ENCODE results near the gene IL4I1.
"Not testable (repeated sequence)": the region's sequence is repeated elsewhere in the genome, so short reads cannot be mapped to it uniquely, and the experiment has no call there.

Gene IL4I1

DNA sequence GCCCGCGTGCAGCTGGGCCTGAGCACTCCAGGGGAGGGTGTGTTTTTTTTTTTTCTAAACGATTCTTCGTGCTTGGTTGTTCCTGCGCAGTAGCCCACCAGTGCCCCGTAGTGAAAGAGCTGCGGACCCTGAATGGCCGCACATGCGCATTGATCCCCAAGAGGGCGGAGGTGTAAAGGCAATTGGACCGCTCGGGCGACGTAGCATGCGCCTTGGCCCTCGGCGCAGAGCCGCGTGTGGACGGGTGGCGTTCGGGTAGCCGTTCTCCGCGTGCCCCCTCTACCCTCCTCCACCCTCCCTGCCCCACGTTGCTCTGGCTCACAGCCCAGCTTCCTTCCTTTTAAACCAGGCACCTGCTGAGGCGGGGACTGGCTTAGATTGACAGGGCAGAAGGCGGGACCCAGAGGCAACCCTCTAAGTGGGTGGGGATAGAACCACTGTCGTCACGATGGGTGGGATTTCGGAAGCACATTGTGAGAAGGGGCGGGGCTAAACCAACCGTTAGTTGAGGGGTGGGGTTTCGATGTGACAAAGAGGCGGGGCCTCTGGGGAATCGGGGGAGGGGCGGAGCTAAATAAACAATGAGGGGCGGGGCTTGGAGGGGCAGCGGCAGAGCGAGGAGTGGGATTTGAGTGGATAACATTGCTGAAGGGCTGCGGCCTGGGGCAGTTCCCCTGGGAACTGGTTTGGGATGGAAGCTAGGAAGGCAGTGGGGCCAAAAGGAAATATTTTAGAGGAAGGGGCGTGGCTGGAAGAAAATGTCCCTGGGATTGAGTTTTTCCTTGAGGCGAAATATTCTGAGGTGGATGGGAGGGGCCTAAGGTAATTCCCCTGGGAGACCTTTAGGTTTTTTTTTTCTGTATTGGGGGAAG is 33.2 kb upstream of the IL4I1 start:
- peak overlapping the region; percentile 96 for H3K27ac ChIP-seq
- no peak for TF ChIP-seq ZFX (IDR thresholded peaks at IDR 0.05; ENCODE audit: borderline replicate concordance)
- TF ChIP-seq, protein P1, sequence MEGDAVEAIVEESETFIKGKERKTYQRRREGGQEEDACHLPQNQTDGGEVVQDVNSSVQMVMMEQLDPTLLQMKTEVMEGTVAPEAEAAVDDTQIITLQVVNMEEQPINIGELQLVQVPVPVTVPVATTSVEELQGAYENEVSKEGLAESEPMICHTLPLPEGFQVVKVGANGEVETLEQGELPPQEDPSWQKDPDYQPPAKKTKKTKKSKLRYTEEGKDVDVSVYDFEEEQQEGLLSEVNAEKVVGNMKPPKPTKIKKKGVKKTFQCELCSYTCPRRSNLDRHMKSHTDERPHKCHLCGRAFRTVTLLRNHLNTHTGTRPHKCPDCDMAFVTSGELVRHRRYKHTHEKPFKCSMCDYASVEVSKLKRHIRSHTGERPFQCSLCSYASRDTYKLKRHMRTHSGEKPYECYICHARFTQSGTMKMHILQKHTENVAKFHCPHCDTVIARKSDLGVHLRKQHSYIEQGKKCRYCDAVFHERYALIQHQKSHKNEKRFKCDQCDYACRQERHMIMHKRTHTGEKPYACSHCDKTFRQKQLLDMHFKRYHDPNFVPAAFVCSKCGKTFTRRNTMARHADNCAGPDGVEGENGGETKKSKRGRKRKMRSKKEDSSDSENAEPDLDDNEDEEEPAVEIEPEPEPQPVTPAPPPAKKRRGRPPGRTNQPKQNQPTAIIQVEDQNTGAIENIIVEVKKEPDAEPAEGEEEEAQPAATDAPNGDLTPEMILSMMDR (IDR thresholded peaks at IDR 0.05) = no peak

DNA sequence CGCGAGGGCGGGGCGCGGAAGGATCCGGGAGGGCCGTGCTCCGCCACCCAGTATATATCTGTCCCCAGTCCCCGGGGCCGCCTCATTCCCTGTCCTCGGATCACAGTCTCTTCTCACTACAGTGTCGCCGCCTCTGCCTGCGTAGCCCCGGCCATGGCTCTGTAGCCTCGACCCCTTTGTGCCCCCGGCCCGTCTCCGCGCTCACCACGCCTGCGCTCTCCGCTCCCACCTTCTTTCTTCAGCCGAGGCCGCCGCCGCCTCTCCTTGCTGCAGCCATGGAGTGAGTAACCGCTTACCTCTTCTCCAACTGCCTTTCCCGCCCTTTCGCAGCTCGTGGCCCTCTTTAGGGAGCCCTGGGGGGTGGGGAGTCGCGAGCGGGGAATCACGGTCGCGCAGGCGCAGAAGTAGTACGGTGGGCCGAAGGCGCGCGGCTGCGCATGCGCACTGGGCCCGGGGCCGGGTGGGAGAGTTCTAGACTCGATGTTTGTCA is 32.5 kb upstream of the IL4I1 start, which contains the start of the genes ATF5 and NUP62:
Gene ATF5, plus strand, starts transcription at position 85 of the 490 bp plus-strand sequence. CDS start 1,646 bp downstream, outside the sequence.
Gene NUP62, minus strand, starts transcription at position 384 of the 490 bp plus-strand sequence. CDS start 19,697 bp downstream, outside the sequence.
- TF ChIP-seq, protein P1 (IDR thresholded peaks at IDR 0.05) = no peak
- H3K27ac ChIP-seq = peak within 1 kb of the TSS; percentile 96

DNA sequence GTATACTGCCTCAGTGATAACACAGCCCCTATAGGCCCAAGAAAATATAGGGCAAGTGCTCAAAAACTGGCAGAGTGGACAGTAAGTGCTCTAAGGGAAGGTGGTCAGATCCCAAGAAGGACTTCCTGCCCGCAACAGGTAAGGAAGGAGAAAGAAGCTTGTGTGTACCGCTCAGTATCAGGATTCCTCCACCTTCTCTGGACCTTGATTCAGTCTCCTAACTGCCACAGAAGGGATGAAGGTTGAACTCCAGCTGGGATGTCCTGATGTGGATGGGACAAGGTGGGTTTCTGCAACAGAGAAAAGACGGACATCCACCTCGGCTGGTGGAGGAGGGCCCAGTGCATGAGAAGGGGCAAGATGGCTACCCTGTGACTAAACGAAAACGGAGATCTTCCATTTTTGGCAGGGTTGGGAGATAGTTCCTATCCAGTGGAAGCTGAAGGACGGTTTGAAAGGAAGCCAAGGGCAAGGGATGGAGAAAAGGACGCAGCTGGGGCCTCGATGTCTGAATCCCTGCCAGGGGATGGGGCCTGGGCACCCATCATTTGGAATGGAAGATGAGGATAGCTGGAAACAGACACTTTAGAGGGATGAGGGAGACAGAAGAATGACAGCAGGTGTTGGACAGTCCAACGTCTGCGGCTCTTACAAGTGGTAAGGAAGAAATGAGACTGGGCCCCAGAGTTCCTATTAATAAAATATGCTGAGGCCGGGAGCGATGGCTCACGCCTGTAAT is 31.0 kb upstream of the IL4I1 start:
- H3K27ac ChIP-seq = peak overlapping the region; percentile 96
- no peak for TF ChIP-seq ZFX (IDR thresholded peaks at IDR 0.05; ENCODE audit: borderline replicate concordance)
- TF ChIP-seq, protein P1 (IDR thresholded peaks at IDR 0.05) = no peak

DNA sequence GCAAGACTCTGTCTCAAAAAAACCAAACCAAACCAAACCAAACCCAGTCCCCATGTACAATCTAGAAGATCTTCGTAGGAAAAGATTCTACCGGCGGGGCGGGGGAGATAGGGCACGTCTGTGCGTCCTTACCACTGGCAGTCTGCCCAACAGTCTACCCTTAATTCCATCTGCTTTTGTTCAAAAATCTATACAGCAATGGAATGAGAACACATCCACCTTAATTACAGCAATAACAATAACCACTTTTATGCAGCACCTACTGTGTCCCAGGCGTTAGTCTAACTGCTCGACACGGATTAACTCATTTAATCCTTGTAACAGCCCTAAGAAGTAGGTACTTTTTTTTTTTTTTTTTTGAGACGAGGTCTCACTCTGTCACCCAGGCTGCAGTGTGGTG is 29.8 kb upstream of the IL4I1 start:
- no peak overlapping the region for H3K27ac ChIP-seq
- TF ChIP-seq ZFX (IDR thresholded peaks at IDR 0.05; ENCODE audit: borderline replicate concordance) = no peak
- TF ChIP-seq, protein P1 (IDR thresholded peaks at IDR 0.05) = no peak

DNA sequence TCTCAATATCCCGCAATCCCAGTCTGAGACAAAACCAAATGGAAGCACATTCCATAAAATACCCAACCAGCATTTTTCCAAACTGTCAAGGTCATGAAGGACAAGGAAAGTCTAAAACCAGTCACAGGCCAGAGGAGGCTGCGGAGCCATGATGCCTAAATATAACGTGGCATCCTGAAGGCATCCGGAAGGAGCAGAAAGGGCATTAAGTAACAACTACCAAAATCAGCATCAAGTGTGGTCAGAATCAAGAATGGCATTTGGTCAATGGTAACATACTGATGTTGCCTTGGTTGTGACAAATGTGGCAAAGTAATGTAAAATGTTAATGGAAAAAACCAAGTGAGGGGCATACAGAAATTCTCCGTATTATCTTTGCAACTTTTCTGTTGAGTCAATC is 28.8 kb upstream of the IL4I1 start:
- H3K27ac ChIP-seq = no peak overlapping the region
- no peak for TF ChIP-seq ZFX (IDR thresholded peaks at IDR 0.05; ENCODE audit: borderline replicate concordance)
- TF ChIP-seq, protein P1 (IDR thresholded peaks at IDR 0.05) = no peak

DNA sequence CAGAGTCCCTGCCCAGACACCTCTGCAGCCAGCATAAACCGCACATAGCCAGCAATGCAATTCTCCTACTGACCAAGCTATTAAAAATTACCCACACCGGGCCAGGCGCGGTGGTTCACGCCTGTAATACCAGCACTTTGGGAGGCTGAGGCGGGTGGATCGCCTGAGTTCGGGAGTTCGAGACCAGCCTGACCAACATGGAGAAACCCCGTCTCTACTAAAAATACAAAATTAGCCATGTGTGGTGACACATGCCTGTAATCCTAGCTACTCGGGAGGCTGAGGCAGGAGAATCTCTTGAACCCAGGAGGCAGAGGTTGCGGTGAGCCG is 28.2 kb upstream of the IL4I1 start:
- not testable (repeated sequence) for H3K27ac ChIP-seq

DNA sequence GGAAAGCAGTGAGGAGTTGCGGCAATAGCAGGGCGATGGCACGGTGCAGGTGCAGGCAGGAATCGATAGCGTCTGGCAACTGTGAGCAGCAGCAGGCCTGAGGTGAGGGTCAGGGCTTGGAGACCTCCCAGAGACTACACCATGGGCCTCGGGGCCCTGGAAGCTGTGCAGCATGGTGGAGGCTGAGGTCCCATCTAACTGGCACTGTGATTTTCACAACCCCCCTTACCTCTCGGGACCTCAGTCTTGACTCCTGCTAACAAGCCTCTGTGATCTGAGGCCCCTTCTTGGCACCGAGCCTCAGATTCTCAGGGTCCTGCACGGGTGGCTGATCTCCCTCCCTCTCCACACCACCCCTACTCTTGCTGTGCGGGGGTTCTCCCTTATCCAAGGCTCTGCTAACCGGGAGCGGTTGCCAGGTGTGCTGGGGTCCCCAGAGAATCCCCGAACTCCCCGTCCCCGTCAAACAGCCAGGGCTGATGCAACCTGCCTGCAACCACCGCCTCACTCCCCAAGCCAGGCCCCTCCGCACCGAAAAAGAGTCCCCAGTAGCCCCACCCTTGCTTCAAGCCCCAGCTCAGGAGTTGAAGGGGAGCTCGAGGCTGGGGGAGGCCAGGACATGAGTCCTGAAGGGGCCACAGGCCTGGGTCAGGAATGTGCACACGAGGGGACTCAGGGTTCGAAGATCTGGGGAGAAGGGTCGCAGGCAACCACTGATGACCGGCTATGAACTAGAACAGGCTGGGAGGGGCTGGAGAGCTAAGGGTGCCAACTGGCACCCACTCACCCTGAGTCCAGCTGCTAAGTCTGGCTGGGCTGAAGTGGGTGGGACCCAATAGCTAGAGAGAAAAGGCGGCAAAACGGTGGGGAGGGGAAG is 27.6 kb upstream of the IL4I1 start:
- H3K27ac ChIP-seq = no peak overlapping the region
- TF ChIP-seq, protein P1 (IDR thresholded peaks at IDR 0.05) = no peak
- TF ChIP-seq ZFX (IDR thresholded peaks at IDR 0.05; ENCODE audit: borderline replicate concordance) = no peak

Measured in 22Rv1 (cell line).